DND-41 (cell line): ENCODE results near the gene IZUMO1.
"Not testable (repeated sequence)": the region's sequence is repeated elsewhere in the genome, so short reads cannot be mapped to it uniquely, and the experiment has no call there.

Source experiments
- ATAC-seq: fragments of 200-7000 bp; cut with Tn5 transposase; 3 replicates; pipeline ENCODE4 v1.9.1; 2021; ENCODE audit warnings: low read depth; ENCODE audit not compliant: insufficient read depth
- DNase-seq: peaks from one replicate; pipeline ENCODE4 v3.0.0-alpha.2; 2020
- H2AFZ ChIP-seq: 2 replicates; pipeline ENCODE4 v1.6.0; 2012; ENCODE audit warnings: low read depth, low read length
- H3K27ac ChIP-seq: 2 replicates; pipeline ENCODE4 v1.5.1; 2012; ENCODE audit warnings: low read length, inconsistent platforms
- H3K27me3 ChIP-seq: fragments of 200-600 bp; sonication (generic); 2 replicates; pipeline ENCODE4 v1.6.0; 2012; ENCODE audit warnings: low read length, mild to moderate bottlenecking, inconsistent platforms; ENCODE audit not compliant: insufficient read depth, poor library complexity
- H3K36me3 ChIP-seq: 2 replicates; pipeline ENCODE4 v1.5.1; 2012; ENCODE audit warnings: low read length, inconsistent platforms; ENCODE audit not compliant: insufficient read depth
- H3K4me1 ChIP-seq: 2 replicates; pipeline ENCODE4 v1.5.1; 2012; ENCODE audit warnings: mild to moderate bottlenecking, low read length; ENCODE audit not compliant: insufficient read depth
- H3K4me2 ChIP-seq: 2 replicates; pipeline ENCODE4 v1.6.0; 2012; ENCODE audit warnings: mild to moderate bottlenecking, moderate library complexity, low read length, inconsistent platforms; ENCODE audit not compliant: insufficient read depth
- H3K4me3 ChIP-seq, 2 experiments: fragments of 200-600 bp in 1 of 2; shearing (Covaris generic) in 1 of 2; 2 replicates each; pipeline ENCODE4 v1.5.1; 2012 to 2016; ENCODE audit warnings: inconsistent platforms in 2 of 2, low read length in 2 of 2, mild to moderate bottlenecking in 2 of 2, low read depth in 1 of 2, moderate library complexity in 1 of 2
- H3K79me2 ChIP-seq: 2 replicates; pipeline ENCODE4 v1.6.0; 2012; ENCODE audit warnings: low read length, inconsistent platforms; ENCODE audit not compliant: insufficient read depth
- H3K9ac ChIP-seq: 2 replicates; pipeline ENCODE4 v1.6.0; 2012; ENCODE audit warnings: low read depth, mild to moderate bottlenecking, inconsistent platforms, low read length, moderate library complexity
- H3K9me3 ChIP-seq: 2 replicates; pipeline ENCODE4 v1.5.1; 2012; ENCODE audit warnings: low read length, moderate library complexity, mild to moderate bottlenecking, inconsistent platforms; ENCODE audit not compliant: insufficient read depth, severe bottlenecking
- H4K20me1 ChIP-seq: 2 replicates; pipeline ENCODE4 v1.6.0; 2012; ENCODE audit warnings: low read length; ENCODE audit not compliant: insufficient read depth
- EZH2 ChIP-seq: IDR thresholded peaks from 3 replicates; pipeline ENCODE4 v1.6.1; 2012; ENCODE audit warnings: borderline replicate concordance, low read depth, mild to moderate bottlenecking, moderate library complexity, low read length, inconsistent platforms; ENCODE audit not compliant: severe bottlenecking
- TF ChIP-seq, protein P1 (sequence below): IDR thresholded peaks from 2 replicates; pipeline ENCODE4 v1.5.1; 2012; ENCODE audit warnings: borderline replicate concordance, low read length, moderate library complexity, mild to moderate bottlenecking; ENCODE audit not compliant: poor library complexity, severe bottlenecking; ENCODE audit errors: extremely low read depth

The IZUMO1 gene

DNA sequence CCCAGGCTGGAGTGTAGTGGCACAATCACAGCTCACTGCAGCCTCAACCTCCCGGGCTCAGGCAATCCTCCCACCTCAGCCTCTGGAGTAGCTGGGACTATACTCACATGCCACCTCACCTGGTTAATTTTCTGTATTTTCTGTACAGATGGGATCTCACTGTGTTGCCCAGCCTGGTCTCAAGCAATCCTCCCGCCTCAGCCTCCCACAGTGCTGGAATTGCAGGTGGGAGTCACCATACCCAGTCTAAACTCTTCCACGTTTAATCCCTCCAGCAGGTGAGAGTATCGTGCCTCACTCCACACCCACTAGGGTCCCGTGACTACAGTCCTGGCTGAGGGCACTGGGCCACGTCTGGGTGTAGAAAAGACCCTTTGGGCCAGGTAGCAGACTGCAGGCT, 47.6 kb upstream of the IZUMO1 start:
- no peak overlapping the region for H3K4me3 ChIP-seq
- H3K36me3 ChIP-seq, result 0 out of 2 replicates have a peak, but pooled peaks cover 4% of the 10 kb centered on the region
- H3K4me1 ChIP-seq, result peaks cover 16% of the 10 kb centered on the region
- peak overlapping the region; percentile 87 for H2AFZ ChIP-seq
- H3K4me2 ChIP-seq, result peak overlapping the region; percentile 82; the same call in 1 of the 2 replicates
- DNase-seq (no peak), ATAC-seq (no peak)
- peak overlapping the region; percentile 51; the same call in 1 of the 2 replicates for H3K9ac ChIP-seq
- H3K79me2 ChIP-seq, result no peaks in the 10 kb centered on the region
- H3K27ac ChIP-seq, result no peak overlapping the region
- no peaks in the 10 kb centered on the region for H4K20me1 ChIP-seq
- H3K9me3 ChIP-seq, result no peaks in the 10 kb centered on the region
- no peaks in the 10 kb centered on the region for H3K27me3 ChIP-seq
- no peak for TF ChIP-seq EZH2
- TF ChIP-seq, protein P1, sequence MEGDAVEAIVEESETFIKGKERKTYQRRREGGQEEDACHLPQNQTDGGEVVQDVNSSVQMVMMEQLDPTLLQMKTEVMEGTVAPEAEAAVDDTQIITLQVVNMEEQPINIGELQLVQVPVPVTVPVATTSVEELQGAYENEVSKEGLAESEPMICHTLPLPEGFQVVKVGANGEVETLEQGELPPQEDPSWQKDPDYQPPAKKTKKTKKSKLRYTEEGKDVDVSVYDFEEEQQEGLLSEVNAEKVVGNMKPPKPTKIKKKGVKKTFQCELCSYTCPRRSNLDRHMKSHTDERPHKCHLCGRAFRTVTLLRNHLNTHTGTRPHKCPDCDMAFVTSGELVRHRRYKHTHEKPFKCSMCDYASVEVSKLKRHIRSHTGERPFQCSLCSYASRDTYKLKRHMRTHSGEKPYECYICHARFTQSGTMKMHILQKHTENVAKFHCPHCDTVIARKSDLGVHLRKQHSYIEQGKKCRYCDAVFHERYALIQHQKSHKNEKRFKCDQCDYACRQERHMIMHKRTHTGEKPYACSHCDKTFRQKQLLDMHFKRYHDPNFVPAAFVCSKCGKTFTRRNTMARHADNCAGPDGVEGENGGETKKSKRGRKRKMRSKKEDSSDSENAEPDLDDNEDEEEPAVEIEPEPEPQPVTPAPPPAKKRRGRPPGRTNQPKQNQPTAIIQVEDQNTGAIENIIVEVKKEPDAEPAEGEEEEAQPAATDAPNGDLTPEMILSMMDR, result no peak

GRCh38 chr19:48793271-48793670, 46.6 kb upstream of the IZUMO1 start:
- no peak for DNase-seq
- H3K4me2 ChIP-seq, result no peak overlapping the region

DNA sequence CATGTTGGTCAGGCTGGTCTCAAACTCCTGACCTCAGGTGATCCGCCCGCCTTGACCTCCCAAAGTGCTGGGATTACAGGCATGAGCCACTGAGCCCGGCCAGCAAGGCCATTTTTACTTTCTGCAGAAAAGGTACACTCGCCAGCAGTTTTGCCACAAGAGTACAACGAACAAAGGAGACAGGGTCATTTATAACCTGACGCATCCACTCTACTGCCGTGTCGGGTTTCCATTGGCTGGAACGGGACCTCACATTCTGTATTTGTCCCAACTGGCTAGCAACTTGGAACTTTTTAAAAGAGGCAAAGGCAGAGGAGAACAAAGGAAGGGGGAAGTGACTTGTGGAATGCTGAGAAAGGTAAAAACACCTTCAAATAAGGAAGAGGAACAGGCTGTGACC, 40.6 kb upstream of the IZUMO1 start:
- H4K20me1 ChIP-seq, H3K4me3 ChIP-seq, H3K79me2 ChIP-seq, DNase-seq, H3K27ac ChIP-seq, ATAC-seq, H3K36me3 ChIP-seq, H3K4me2 ChIP-seq, H3K9ac ChIP-seq, H3K4me1 ChIP-seq, H3K27me3 ChIP-seq, H2AFZ ChIP-seq, H3K9me3 ChIP-seq: not testable (repeated sequence)

More at GRCh38 chr19:48793271-48793670, 46.6 kb upstream of the IZUMO1 start:
- Histone ChIP-seq H4K20me1 (no peaks in the 10 kb centered on the region), H3K4me3 (no peak overlapping the region), H3K4me1 (peaks cover 11% of the 10 kb centered on the region), H3K9ac (no peak overlapping the region), H2AFZ (no peak overlapping the region; the same call in 1 of the 2 replicates), H3K27me3 (no peaks in the 10 kb centered on the region), H3K79me2 (no peaks in the 10 kb centered on the region), H3K36me3 (0 out of 2 replicates have a peak, but pooled peaks cover 4% of the 10 kb centered on the region), H3K9me3 (no peaks in the 10 kb centered on the region), H3K27ac (no peak overlapping the region)
- TF ChIP-seq, protein P1, result no peak
- TF ChIP-seq EZH2, result no peak
- no peak for ATAC-seq

DNA sequence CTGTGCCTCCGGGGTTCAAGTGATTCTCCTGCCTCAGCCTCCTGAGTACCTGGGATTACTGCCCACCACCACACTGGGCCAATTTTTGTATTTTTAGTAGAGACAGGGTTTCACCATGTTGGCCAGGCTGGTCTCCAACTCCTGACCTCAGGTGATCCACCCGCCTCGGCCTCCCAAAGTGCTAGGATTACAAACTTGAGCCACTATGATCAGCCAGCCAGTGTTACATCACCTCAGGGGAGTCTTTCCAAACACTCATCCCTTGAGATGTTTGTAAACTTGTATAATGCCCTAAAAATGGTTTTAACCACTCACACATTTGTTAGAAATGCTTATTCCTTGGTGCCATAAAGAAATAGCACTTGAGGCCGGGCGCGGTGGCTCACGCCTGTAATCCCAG, 39.7 kb upstream of the IZUMO1 start:
- ATAC-seq, H3K9me3 ChIP-seq, H3K27ac ChIP-seq, H3K4me1 ChIP-seq, H4K20me1 ChIP-seq, H3K4me2 ChIP-seq, H3K27me3 ChIP-seq, H3K9ac ChIP-seq, DNase-seq, H2AFZ ChIP-seq, H3K36me3 ChIP-seq, H3K79me2 ChIP-seq, H3K4me3 ChIP-seq: not testable (repeated sequence)
